ENCODE data around the gene CLIP2. TPM values are rescaled to one million over a fixed set of nuclear protein-coding genes. Genes with fewer than 3 reads are reported as not detected.
A peak's percentile ranks its signal among the peaks of the same experiment; 100 is the strongest.
"Not testable (repeated sequence)": the region's sequence is repeated elsewhere in the genome, so short reads cannot be mapped to it uniquely, and the experiment has no call there.

The CLIP2 gene
- total and polyA plus RNA-seq, 8 donors, result 20.6 to 32.8 (median 25.6) TPM

DNA sequence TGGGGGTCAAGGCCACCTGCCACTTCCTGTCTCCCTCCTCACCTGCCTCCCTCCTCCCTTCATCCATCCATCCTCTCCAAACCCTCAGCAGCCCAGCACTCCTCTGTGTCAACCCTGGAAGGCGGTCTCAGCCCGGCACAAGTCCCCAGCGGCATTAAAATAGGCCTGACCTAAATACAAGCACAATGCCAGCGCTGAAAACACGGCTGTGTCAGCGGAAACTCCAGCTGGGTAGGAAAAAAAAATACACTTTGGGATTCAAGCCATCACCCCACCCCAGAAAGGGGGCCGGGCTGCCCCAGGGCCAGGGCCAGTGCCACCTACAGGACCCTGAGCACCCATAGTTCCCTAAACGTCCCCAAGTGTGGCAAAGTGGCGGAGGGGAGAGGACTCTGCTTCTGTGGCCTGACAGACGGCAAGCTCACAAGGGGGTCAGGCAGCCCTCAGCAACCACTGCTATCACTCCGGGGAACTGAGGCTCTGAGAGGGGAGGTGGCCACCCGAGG lies 141.8 kb downstream of the CLIP2 start:
- no peak for DNase-seq
- Histone ChIP-seq H3K4me1 (peaks cover 0 to 3% of the 10 kb centered on the region in 2 donors), H3K27me3 (no peaks in the 10 kb centered on the region), H3K9me3 (no peaks in the 10 kb centered on the region), H3K4me3 (no peak overlapping the region), H3K36me3 (no peaks in the 10 kb centered on the region), H3K27ac (no peak overlapping the region)
- intact Hi-C loops (cut with DNase I), result no loop called here
- ATAC-seq, result no peak
- TF ChIP-seq CTCF (IDR thresholded peaks at IDR 0.05), result no peak

DNA sequence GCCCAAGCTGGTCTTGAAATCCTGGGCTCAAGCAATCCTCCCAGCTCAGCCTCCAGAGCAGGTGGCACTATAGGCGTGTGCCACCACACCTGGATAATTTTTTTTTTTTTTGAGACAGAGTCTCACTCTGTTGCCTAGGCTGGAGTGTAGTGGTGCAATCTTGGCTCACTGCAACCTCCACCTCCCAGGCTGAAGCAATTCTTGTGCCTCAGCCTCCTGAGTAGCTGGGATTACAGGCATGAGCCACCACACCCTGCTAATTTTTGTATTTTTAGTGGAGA lies 148.0 kb downstream of the CLIP2 start:
- intact Hi-C loops (cut with DNase I); H3K4me3 ChIP-seq; DNase-seq; H3K27me3 ChIP-seq; H3K36me3 ChIP-seq; H3K4me1 ChIP-seq; H3K27ac ChIP-seq; ATAC-seq: not testable (repeated sequence)
- peaks cover 0 to 12% of the 10 kb centered on the region in 2 donors for H3K9me3 ChIP-seq

- H3K4me3 ChIP-seq, result no peak overlapping the region
- ATAC-seq, result no peak
- H3K36me3 ChIP-seq, result no peaks in the 10 kb centered on the region
- intact Hi-C loops (cut with DNase I), result no loop called here
- peaks cover 0 to 9% of the 10 kb centered on the region in 2 donors for H3K27me3 ChIP-seq
- DNase-seq, result no peak
- TF ChIP-seq CTCF (IDR thresholded peaks at IDR 0.05), result no peak
- peaks cover 0 to 12% of the 10 kb centered on the region in 2 donors for H3K9me3 ChIP-seq
- H3K27ac ChIP-seq, result no peak overlapping the region
- no peaks in the 10 kb centered on the region for H3K4me1 ChIP-seq
These were observed 149.1 kb downstream of the CLIP2 start for GRCh38 chr7:74438327-74438726.

GRCh38 chr7:74439541-74439940 lies 150.3 kb downstream of the CLIP2 start:
- Histone ChIP-seq H3K36me3 (no peaks in the 10 kb centered on the region), H3K4me3 (no peak overlapping the region), H3K9me3 (peaks cover 0 to 12% of the 10 kb centered on the region in 2 donors), H3K27ac (no peak overlapping the region), H3K4me1 (no peaks in the 10 kb centered on the region), H3K27me3 (peaks cover 0 to 9% of the 10 kb centered on the region in 2 donors)
- no peak for TF ChIP-seq CTCF (IDR thresholded peaks at IDR 0.05)
- DNase-seq (peak in 1 of 4 donors; percentile 3), ATAC-seq (no peak)
- intact Hi-C loops (cut with DNase I), result no loop called here

DNA sequence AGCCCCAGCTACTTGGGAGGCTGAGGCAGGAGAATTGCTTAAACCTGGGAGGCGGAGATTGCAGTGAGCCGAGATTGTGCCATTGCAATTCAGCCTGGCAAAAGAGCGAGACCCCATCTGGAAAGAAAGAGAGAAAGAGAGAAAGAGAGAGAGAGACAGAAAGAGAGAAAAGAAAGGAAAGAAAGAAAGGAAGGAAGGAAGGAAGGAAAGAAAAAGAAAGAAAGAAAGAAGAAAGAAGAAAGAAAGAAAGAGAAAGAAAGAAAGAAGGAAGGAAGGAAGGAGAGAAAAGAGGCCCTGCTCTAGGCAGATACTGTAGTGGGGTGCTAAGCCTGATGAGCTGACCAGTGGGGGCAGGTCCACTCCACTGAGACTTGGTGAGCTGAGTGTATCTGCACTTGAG lies 150.9 kb downstream of the CLIP2 start:
- DNase-seq, H3K27me3 ChIP-seq, H3K27ac ChIP-seq, H3K4me1 ChIP-seq, H3K36me3 ChIP-seq, H3K4me3 ChIP-seq, ATAC-seq: not testable (repeated sequence)
- peaks cover 0 to 12% of the 10 kb centered on the region in 2 donors for H3K9me3 ChIP-seq
- intact Hi-C loops (cut with DNase I), result loop anchor here in 1 of 2 donors (10.0 kb wide), 1 partner anchor 125 kb away; no protein-coding TSS in a partner anchor

DNA sequence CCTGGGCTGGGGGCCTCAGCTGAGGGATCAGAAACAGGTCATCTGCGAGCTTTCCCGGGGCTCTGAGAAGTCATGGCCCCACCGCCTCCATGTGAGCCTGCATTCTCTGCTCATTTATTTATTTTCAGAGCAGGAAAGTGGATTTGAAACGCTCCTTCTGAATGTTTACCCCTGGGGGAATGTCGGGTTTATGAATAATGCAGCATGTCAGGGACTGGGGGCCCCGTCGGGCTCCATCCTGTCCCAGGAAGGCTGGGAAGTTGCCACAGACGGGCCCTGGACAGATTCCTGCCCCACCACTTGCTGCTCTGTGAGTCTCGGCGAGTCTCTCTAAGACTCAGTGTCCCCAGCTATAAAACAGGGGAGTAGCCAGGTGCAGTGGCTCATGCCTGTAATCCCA lies 152.6 kb downstream of the CLIP2 start:
- no peak for TF ChIP-seq CTCF (IDR thresholded peaks at IDR 0.05)
- ATAC-seq (no peak), DNase-seq (no peak)
- Histone ChIP-seq H3K27me3 (peaks cover 0 to 9% of the 10 kb centered on the region in 2 donors), H3K4me3 (no peak overlapping the region), H3K36me3 (no peaks in the 10 kb centered on the region), H3K4me1 (no peaks in the 10 kb centered on the region), H3K9me3 (peaks cover 0 to 12% of the 10 kb centered on the region in 2 donors), H3K27ac (no peak overlapping the region)
- intact Hi-C loops (cut with DNase I), result loop anchor here in 1 of 2 donors (10.0 kb wide), 1 partner anchor 123 kb away; no protein-coding TSS in a partner anchor

Measured in left lung (tissue), 10 donors.